DND-41 (cell line): ENCODE measurements around the gene FHIT.
A peak's percentile ranks its signal among the peaks of the same experiment; 100 is the strongest.

Experiments used
- ATAC-seq: fragments of 200-7000 bp; cut with Tn5 transposase; 3 replicates; pipeline ENCODE4 v1.9.1; 2021; ENCODE audit warnings: low read depth; ENCODE audit not compliant: insufficient read depth
- DNase-seq: peaks from one replicate; pipeline ENCODE4 v3.0.0-alpha.2; 2020
- H2AFZ ChIP-seq: 2 replicates; pipeline ENCODE4 v1.6.0; 2012; ENCODE audit warnings: low read depth, low read length
- H3K27ac ChIP-seq: 2 replicates; pipeline ENCODE4 v1.5.1; 2012; ENCODE audit warnings: low read length, inconsistent platforms
- H3K27me3 ChIP-seq: fragments of 200-600 bp; sonication (generic); 2 replicates; pipeline ENCODE4 v1.6.0; 2012; ENCODE audit warnings: low read length, mild to moderate bottlenecking, inconsistent platforms; ENCODE audit not compliant: insufficient read depth, poor library complexity
- H3K36me3 ChIP-seq: 2 replicates; pipeline ENCODE4 v1.5.1; 2012; ENCODE audit warnings: low read length, inconsistent platforms; ENCODE audit not compliant: insufficient read depth
- H3K4me1 ChIP-seq: 2 replicates; pipeline ENCODE4 v1.5.1; 2012; ENCODE audit warnings: mild to moderate bottlenecking, low read length; ENCODE audit not compliant: insufficient read depth
- H3K4me2 ChIP-seq: 2 replicates; pipeline ENCODE4 v1.6.0; 2012; ENCODE audit warnings: mild to moderate bottlenecking, moderate library complexity, low read length, inconsistent platforms; ENCODE audit not compliant: insufficient read depth
- H3K4me3 ChIP-seq, 2 experiments: fragments of 200-600 bp in 1 of 2; shearing (Covaris generic) in 1 of 2; 2 replicates each; pipeline ENCODE4 v1.5.1; 2012 to 2016; ENCODE audit warnings: inconsistent platforms in 2 of 2, low read length in 2 of 2, mild to moderate bottlenecking in 2 of 2, low read depth in 1 of 2, moderate library complexity in 1 of 2
- H3K79me2 ChIP-seq: 2 replicates; pipeline ENCODE4 v1.6.0; 2012; ENCODE audit warnings: low read length, inconsistent platforms; ENCODE audit not compliant: insufficient read depth
- H3K9ac ChIP-seq: 2 replicates; pipeline ENCODE4 v1.6.0; 2012; ENCODE audit warnings: low read depth, mild to moderate bottlenecking, inconsistent platforms, low read length, moderate library complexity
- H3K9me3 ChIP-seq: 2 replicates; pipeline ENCODE4 v1.5.1; 2012; ENCODE audit warnings: low read length, moderate library complexity, mild to moderate bottlenecking, inconsistent platforms; ENCODE audit not compliant: insufficient read depth, severe bottlenecking
- H4K20me1 ChIP-seq: 2 replicates; pipeline ENCODE4 v1.6.0; 2012; ENCODE audit warnings: low read length; ENCODE audit not compliant: insufficient read depth
- EZH2 ChIP-seq: IDR thresholded peaks from 3 replicates; pipeline ENCODE4 v1.6.1; 2012; ENCODE audit warnings: borderline replicate concordance, low read depth, mild to moderate bottlenecking, moderate library complexity, low read length, inconsistent platforms; ENCODE audit not compliant: severe bottlenecking
- TF ChIP-seq, protein P1 (sequence below): IDR thresholded peaks from 2 replicates; pipeline ENCODE4 v1.5.1; 2012; ENCODE audit warnings: borderline replicate concordance, low read length, moderate library complexity, mild to moderate bottlenecking; ENCODE audit not compliant: poor library complexity, severe bottlenecking; ENCODE audit errors: extremely low read depth

FHIT gene

DNA sequence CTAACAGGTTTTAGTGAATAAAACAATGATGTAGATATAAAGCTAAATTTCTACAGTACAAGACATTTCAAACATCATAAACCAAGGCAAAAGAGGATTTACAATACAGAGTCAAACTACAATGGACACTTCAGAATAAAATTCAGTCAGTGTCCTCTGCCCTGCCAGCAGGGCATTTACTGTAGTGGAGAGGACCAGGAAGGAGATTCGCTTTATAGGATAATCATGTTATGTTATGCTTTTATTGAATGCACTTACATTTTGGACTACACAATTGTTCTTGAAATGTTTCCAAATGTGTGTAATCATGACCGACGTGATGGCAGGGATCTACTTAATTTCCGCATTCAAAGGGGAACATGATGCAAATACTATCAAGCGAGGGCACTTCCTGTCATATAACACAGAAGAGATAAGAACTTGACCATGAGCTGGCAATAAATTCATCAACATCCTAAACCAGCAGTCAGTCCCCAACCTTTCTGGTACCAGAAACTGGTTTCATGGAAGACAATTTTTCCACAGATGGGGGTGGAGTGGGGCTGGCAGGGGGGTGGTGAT lies 925.6 kb downstream of the FHIT start:
- Histone ChIP-seq H3K27me3 (no peaks in the 10 kb centered on the region), H4K20me1 (no peaks in the 10 kb centered on the region), H3K9me3 (no peaks in the 10 kb centered on the region), H3K4me3 (no peak overlapping the region), H2AFZ (no peak overlapping the region), H3K79me2 (no peaks in the 10 kb centered on the region), H3K4me2 (no peak overlapping the region), H3K4me1 (peaks cover 22% of the 10 kb centered on the region), H3K36me3 (no peaks in the 10 kb centered on the region), H3K27ac (no peak overlapping the region), H3K9ac (no peak overlapping the region)
- TF ChIP-seq, protein P1, sequence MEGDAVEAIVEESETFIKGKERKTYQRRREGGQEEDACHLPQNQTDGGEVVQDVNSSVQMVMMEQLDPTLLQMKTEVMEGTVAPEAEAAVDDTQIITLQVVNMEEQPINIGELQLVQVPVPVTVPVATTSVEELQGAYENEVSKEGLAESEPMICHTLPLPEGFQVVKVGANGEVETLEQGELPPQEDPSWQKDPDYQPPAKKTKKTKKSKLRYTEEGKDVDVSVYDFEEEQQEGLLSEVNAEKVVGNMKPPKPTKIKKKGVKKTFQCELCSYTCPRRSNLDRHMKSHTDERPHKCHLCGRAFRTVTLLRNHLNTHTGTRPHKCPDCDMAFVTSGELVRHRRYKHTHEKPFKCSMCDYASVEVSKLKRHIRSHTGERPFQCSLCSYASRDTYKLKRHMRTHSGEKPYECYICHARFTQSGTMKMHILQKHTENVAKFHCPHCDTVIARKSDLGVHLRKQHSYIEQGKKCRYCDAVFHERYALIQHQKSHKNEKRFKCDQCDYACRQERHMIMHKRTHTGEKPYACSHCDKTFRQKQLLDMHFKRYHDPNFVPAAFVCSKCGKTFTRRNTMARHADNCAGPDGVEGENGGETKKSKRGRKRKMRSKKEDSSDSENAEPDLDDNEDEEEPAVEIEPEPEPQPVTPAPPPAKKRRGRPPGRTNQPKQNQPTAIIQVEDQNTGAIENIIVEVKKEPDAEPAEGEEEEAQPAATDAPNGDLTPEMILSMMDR, result no peak
- no peak for TF ChIP-seq EZH2
- ATAC-seq (no peak), DNase-seq (no peak)

DNA sequence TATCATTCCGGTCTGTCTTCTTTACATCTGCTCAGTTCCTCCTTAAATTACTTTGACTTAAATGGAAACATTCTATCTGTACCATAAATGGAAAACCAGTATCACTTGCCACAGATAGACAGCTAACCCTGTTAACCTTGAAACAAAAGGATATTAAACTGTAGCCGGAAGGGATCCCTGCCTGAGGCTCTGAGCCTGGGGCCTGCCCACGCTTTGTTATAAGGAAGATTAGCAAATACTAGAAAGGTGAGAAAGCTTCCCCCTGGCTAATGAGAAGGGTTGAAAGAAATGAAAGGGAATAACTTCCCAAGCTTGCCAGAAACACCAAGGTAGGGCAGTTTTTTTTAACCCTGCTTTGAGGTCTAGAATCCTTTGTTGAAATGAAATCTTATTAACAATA lies 927.6 kb downstream of the FHIT start:
- H3K27me3 ChIP-seq, result no peaks in the 10 kb centered on the region
- no peak overlapping the region for H3K9ac ChIP-seq
- ATAC-seq (no peak), DNase-seq (no peak)
- H3K4me3 ChIP-seq, result no peak overlapping the region
- TF ChIP-seq, protein P1, result no peak
- no peak for TF ChIP-seq EZH2
- H4K20me1 ChIP-seq, result no peaks in the 10 kb centered on the region
- H3K4me2 ChIP-seq, result no peak overlapping the region
- 0 out of 2 replicates have a peak overlapping the region, but pooled peaks have one; percentile 23 for H3K27ac ChIP-seq
- H3K36me3 ChIP-seq, result no peaks in the 10 kb centered on the region
- H2AFZ ChIP-seq, result no peak overlapping the region
- H3K79me2 ChIP-seq, result no peaks in the 10 kb centered on the region
- no peaks in the 10 kb centered on the region for H3K9me3 ChIP-seq
- H3K4me1 ChIP-seq, result peaks cover 16% of the 10 kb centered on the region

DNA sequence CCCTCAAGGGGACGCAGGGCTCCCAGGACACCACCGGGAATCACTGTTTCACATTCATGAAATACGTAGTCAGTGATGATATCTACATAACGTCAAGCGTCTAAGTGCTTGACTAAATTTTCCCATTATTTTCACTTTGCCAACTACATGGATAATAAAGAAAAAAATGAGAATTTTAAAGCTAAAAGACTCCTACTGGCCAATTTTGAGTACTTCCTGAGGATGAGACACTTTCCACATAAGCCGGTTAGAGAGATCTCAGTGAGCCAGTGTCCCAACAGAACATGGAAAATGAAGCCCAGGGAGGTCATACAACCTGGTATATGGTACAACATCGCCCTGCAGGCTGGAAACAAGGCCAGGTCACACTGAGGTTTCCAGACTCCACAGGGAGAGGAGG lies 928.1 kb downstream of the FHIT start:
- no peak overlapping the region for H2AFZ ChIP-seq
- H3K9me3 ChIP-seq, result no peaks in the 10 kb centered on the region
- H3K4me3 ChIP-seq, result no peak overlapping the region
- peaks cover 16% of the 10 kb centered on the region for H3K4me1 ChIP-seq
- TF ChIP-seq, protein P1, result peak; percentile 25
- no peak for TF ChIP-seq EZH2
- no peaks in the 10 kb centered on the region for H3K79me2 ChIP-seq
- no peaks in the 10 kb centered on the region for H4K20me1 ChIP-seq
- H3K36me3 ChIP-seq, result no peaks in the 10 kb centered on the region
- ATAC-seq (no peak), DNase-seq (no peak)
- peak overlapping the region; percentile 23; the same call in 1 of the 2 replicates for H3K27ac ChIP-seq
- H3K27me3 ChIP-seq, result no peaks in the 10 kb centered on the region
- no peak overlapping the region for H3K4me2 ChIP-seq
- no peak overlapping the region for H3K9ac ChIP-seq
